GM19238 (cell line): ENCODE results near the gene MTHFR.

Experiments
- DNase-seq: peaks from one replicate; pipeline ENCODE4 v3.0.0; 2011; ENCODE audit warnings: low spot score; ENCODE audit not compliant: insufficient read length

MTHFR gene

GRCh38 chr1:11735854-11736745, 69.7 kb downstream of the MTHFR start, which contains the start of gene AGTRAP:
TSS of gene AGTRAP (plus strand) at chr1:11736136. CDS start at chr1:11736209, 73 bp downstream.
- DNase-seq: peak; percentile 81
